ENCODE data around the gene INPP4B. TPM values are rescaled to one million over a fixed set of nuclear protein-coding genes. Genes with fewer than 3 reads are reported as not detected.
A peak's percentile ranks its signal among the peaks of the same experiment; 100 is the strongest.

Gene INPP4B
- total and polyA plus RNA-seq, 2 of the 4 experiments (the other 2 are of a cell fraction) = 1.8 to 14.0 TPM

DNA sequence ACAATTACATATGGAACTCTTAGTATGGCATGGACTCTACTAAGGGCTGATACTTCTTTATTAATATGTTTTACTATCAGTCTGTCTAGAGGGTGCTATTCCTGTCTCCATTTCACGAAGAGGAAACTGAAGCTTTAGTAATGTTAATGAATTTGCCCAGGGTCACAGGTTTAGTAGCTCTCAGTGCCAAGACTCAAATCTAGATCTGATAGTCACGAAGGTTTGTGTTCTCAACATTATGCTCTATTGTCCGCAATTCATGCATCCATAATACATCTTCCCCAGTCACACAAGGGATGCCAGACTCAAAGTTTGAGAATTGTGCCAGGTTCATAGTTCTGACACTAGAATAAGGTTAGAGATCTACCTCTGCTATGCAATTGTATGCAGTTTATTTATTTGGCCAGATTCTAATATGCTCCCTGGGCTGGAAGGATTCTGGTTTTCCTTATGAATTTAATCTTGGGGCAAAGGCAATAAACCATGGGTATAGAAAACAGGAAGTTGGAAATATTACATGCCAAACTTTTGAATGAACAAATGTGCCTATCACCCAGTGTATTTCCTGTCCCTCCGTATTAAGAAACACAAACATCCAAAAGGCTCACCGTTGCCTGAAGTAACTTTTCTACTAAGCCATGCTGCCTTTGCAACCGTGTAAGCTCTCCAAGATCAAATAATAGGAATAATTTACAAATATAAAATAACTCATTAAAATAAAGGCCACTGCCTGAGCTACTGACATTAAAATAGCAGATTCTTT, 478.5 kb downstream of the INPP4B start:
- H3K18ac ChIP-seq (ENCODE audit: low read depth, low read length) = peak overlapping the region; percentile 25
- H3K14ac ChIP-seq (replicated peaks; ENCODE audit: low read depth, low read length) = no peak overlapping the region
- H2AFZ ChIP-seq (replicated peaks; ENCODE audit: low read length, poor library complexity) = no peak overlapping the region
- H2BK5ac ChIP-seq (ENCODE audit: low read depth, low read length, poor library complexity, severe bottlenecking) = no peak overlapping the region
- H3K9me1 ChIP-seq (ENCODE audit: insufficient read depth, low read length) = 0 out of 2 replicates have a peak, but pooled peaks cover 3% of the 10 kb centered on the region
- H4K5ac ChIP-seq (ENCODE audit: low read depth, low read length) = peak overlapping the region; percentile 23; the same call in 1 of the 2 replicates
- H3K4me1 ChIP-seq (ENCODE audit: control insufficient read depth, insufficient read depth, low read length) = peaks cover 12% of the 10 kb centered on the region
- no peak overlapping the region for H2BK15ac ChIP-seq (ENCODE audit: low read depth, low read length)
- no CpG with 5 or more reads among the region's 6 CpGs for WGBS, 2 experiments (ENCODE audit: extremely low coverage in 2 of 2, insufficient read length in 1 of 2)
- H2BK120ac ChIP-seq (ENCODE audit: low read depth, low read length) = no peak overlapping the region
- H3K23ac ChIP-seq (ENCODE audit: low read depth, low read length) = no peak overlapping the region
- BruUV-seq (replicated peaks) = no TSS peak
- dilution Hi-C loops (cut with HindIII; ENCODE audit: low sequenced_read_pairs, unreplicated experiment) (no loop called here), in situ Hi-C loops (cut with MboI; ENCODE audit: low sequenced_read_pairs) (no loop called here), intact Hi-C loops (cut with micrococcal nuclease) (no loop called here)
- no peaks in the 10 kb centered on the region for H3K9me3 ChIP-seq (ENCODE audit: control insufficient read depth, insufficient read depth, low read length)
- H4K91ac ChIP-seq (ENCODE audit: insufficient read depth, low read depth, low read length) = no peak overlapping the region
- peaks cover 4 to 8% of the 10 kb centered on the region in 2 experiments; a peak in 1 of 4 replicates for H3K79me1 ChIP-seq (ENCODE audit: low read depth in 1 of 2, low read length in 2 of 2)
- H3K4me3 ChIP-seq (ENCODE audit: insufficient read depth, low read depth, low read length) = no peak overlapping the region
- H3K27me3 ChIP-seq (ENCODE audit: control insufficient read depth, insufficient read depth, low read length) = no peaks in the 10 kb centered on the region
- H3K27ac ChIP-seq (ENCODE audit: insufficient read depth, low read length) = no peak overlapping the region
- no peak overlapping the region for H3K4ac ChIP-seq (ENCODE audit: low read depth, low read length)
- no peaks in the 10 kb centered on the region for H4K20me1 ChIP-seq (ENCODE audit: insufficient read depth, low read length)
- TF ChIP-seq BHLHE40 (IDR thresholded peaks at IDR 0.05; ENCODE audit: low read depth, low read length) = no peak
- TF ChIP-seq MAFK (IDR thresholded peaks at IDR 0.05; ENCODE audit: low read depth, low read length) = no peak
- TF ChIP-seq, protein P1, sequence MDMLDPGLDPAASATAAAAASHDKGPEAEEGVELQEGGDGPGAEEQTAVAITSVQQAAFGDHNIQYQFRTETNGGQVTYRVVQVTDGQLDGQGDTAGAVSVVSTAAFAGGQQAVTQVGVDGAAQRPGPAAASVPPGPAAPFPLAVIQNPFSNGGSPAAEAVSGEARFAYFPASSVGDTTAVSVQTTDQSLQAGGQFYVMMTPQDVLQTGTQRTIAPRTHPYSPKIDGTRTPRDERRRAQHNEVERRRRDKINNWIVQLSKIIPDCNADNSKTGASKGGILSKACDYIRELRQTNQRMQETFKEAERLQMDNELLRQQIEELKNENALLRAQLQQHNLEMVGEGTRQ (IDR thresholded peaks at IDR 0.05; ENCODE audit: low read depth, low read length) = no peak
- TF ChIP-seq RFX5 (IDR thresholded peaks at IDR 0.05; ENCODE audit: low read depth, low read length) = no peak
- no peak for TF ChIP-seq RCOR1 (IDR thresholded peaks at IDR 0.05; ENCODE audit: insufficient replicate concordance, low read length)
- TF ChIP-seq NFE2L2 (IDR thresholded peaks at IDR 0.05; ENCODE audit: low read depth, low read length) = no peak
- no peak for TF ChIP-seq RAD21 (IDR thresholded peaks at IDR 0.05; ENCODE audit: low read length)
- no peak for TF ChIP-seq FOS (IDR thresholded peaks at IDR 0.05; ENCODE audit: low read depth, low read length)
- TF ChIP-seq MAZ (IDR thresholded peaks at IDR 0.05; ENCODE audit: borderline replicate concordance, low read depth, low read length) = no peak
- no peak for TF ChIP-seq CEBPB (IDR thresholded peaks at IDR 0.05; ENCODE audit: low read depth, low read length)
- no peak for TF ChIP-seq MXI1 (IDR thresholded peaks at IDR 0.05; ENCODE audit: borderline replicate concordance, low read depth, low read length)
- H3K9ac ChIP-seq (ENCODE audit: low read depth, low read length) = no peak overlapping the region
- no peak overlapping the region for H3K56ac ChIP-seq (ENCODE audit: extremely low read depth, insufficient read depth, low read length)
- no peak overlapping the region for H2AK5ac ChIP-seq (ENCODE audit: low read depth, low read length)
- DNase-seq (no peak), ATAC-seq (ENCODE audit: low read depth) (no peak)
- ChIA-PET POLR2A (ENCODE audit: unreplicated experiment) (no interaction called here), CTCF (interaction anchor here (0.5 to 1.6 kb wide), 4 partner anchors 13 to 593 kb away, joined by 3 to 6 read pairs (median 3); no protein-coding TSS in a partner anchor)
- H2BK20ac ChIP-seq (ENCODE audit: low read depth, low read length) = no peak overlapping the region
- no peak overlapping the region for H4K8ac ChIP-seq (ENCODE audit: low read depth in 2 of 2, low read length in 2 of 2)
- no peak overlapping the region for H2AK9ac ChIP-seq (replicated peaks; ENCODE audit: low read depth, low read length, poor library complexity)
- H3K36me3 ChIP-seq (ENCODE audit: control insufficient read depth, insufficient read depth, low read length) = no peaks in the 10 kb centered on the region
- H3K4me2 ChIP-seq (ENCODE audit: low read depth, low read length) = no peak overlapping the region
